Umbilical cord (tissue), 2 donors: Measurements from ENCODE around the gene KISS1. TPM values are rescaled to one million over a fixed set of nuclear protein-coding genes. Genes with fewer than 3 reads are reported as not detected.

ENCODE experiments used
- DNase-seq: peaks from one replicate; pipeline ENCODE4 v3.0.0-alpha.2; 2015; ENCODE audit warnings: low spot score
- total RNA-seq: library from RNA; depleted of rRNA; stranded (reverse); fragments of >200 nt; gene quantifications from one replicate; pipeline ENCODE4 v1.2.3, GENCODE V29; 2014; ENCODE audit warnings: low replicate concordance; ENCODE audit not compliant: insufficient read depth

Gene KISS1
- total RNA-seq, 1 donor from 2014 or later, result not detected

GRCh38 chr1:204192589-204193352 is 3.5 kb downstream of the KISS1 start:
- DNase-seq, result no peak

DNA sequence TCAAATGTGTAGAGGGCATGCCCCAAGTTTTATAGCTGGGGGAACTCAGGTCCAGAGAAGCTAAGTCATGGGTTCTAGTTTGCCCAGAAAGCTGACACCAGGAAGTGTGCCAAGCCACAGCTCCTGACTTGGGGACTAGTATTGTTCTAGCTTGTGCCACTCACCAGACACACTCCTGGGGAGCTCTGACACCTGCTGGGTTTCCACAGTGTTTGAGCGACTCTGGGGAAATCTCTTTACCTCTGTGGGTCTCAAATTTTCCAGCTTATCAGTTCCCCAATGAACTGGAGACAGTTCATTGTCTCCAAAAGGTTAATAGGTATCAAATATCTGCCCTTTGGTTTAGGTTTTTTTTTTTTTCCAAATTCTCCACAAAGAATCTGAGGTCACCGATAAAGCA is 4.2 kb downstream of the KISS1 start:
- no peak for DNase-seq

- DNase-seq, result no peak
These were observed 4.8 kb downstream of the KISS1 start for GRCh38 chr1:204191456-204191855.

DNA sequence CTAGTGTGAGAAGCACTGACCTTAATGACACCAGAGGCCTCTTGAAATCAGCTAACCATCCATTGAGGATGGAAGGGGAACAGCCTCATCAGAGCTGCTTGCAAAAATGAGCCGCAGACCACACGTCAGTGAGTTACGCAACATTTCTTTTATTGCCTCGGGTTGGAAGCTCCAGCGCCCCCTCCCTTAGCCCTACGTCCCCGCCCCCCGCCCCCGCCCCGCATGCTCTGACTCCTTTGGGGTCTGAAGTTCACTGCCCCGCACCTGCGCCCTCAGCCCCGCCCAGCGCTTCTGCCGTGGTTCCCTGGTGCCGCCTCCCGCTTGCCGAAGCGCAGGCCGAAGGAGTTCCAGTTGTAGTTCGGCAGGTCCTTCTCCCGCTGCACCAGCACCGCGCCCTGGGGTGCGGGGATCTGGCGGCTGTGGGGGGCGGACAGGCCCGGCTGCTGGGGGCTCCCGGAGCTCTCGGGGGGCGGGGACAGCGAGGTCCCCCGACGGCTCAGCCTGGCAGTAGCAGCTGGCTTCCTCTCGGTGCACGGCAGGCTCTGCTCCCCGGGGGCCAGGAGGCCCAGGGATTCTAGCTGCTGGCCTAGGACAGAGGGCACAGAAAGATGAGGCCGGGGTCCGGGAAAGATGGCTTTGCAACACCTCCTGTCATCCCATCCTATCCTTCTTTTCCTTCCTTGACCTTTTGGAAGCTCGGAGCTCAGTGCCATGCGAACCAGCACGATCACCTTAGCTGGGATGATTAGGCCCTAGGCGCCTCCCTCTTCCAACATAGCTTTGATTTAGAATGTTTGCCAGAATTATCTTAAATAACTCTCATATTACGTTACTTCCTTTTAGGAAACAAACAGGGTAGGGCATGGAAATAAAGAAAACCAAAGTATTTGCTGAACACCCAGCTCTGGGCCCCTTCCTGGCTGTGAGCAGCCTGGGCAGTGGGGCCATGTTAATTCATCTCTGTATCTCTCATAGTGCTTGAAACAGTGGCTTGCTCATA is 5.8 kb downstream of the KISS1 start:
- DNase-seq, result peak; percentile 76

DNA sequence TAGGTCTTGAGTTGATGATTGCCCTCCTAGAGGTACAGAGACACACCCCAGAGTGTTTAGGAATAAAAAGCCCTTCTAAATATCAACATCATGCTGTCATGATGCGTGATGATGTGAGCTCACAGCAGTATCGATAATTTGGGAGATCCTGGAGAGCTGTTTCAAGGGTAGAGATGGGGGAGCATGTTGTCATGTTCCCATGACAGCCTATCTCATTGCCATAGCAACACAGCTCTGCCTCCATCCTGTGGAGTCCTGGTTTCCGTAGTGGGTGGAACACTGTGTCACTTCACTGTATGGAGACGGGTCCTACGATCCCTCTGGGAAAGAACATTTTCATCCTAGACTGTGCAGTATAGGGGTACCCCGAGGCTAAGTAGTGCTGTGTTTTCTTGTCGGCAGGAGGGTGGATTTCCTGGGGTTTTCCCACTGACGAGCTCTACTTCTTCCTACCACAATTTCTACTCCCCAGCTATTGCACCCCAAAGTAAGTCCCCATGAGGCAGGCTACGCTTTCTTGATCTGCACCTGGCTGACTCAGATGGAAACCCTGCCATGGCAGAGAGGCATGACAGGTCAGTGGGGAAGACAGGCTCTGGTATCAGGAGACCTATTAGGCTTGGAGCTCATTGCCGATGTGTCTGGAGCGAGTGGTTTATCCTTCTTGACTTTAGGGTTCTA is 7.2 kb downstream of the KISS1 start:
- no peak for DNase-seq

GRCh38 chr1:204186597-204186996 is 9.7 kb downstream of the KISS1 start:
- DNase-seq, result no peak

DNA sequence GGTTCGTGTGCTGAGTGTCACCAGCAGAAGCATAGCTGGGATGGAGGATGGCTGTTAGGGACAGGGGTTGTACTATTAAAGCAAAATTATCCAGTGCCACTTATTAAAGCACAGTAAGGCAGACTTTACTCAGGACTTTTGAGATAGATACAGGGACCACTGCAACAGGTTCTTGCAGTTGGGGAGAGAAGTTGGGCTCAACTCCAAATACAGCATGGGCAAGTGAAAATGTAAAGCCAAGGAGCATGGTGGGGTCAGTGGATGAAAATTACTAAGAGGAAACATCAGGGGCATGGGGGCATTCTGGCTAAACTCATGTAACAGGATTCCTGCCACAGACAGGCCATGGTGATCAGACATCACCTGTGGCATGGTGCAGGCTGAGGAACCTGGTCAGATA is 15.2 kb downstream of the KISS1 start:
- DNase-seq, result no peak

GRCh38 chr1:204180133-204180532 is 16.2 kb downstream of the KISS1 start:
- no peak for DNase-seq

DNA sequence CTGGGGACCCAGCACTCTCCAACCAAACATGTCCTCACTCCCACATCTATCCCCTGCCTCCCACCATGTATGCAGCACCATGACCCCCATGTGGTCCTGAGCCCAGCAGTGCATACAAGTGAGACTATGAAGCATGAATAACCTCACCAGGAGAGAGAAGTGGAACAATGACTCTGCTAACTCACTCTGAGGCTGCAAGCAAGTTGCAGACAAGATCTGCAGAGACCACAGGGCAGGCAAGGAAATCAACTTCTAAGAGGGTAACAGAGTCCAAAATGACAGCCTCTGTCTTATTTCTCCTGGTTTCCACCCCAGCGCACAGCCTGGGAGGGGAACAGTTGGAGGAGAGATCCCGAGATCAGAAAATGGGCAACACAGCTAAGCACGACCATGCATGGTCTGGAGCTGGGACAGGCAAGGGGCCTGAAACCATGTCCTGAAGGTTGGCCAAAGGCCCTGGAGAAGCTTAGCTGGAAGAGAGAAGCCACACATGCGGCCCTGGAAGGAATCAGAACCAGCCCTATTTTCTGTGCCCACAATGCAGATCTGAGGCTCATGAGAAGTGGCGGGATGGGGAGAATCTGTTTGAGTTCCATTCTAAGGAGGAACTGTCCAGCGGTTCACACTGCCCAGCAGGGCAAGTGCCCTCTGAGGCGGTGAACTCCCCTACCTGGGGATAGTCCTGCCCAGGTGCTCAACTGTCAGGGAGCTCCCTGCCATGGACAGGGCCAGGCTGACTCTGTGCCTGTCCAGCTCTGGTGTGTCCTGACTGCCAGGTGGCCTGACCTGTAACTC is 17.6 kb downstream of the KISS1 start:
- DNase-seq, result no peak

DNA sequence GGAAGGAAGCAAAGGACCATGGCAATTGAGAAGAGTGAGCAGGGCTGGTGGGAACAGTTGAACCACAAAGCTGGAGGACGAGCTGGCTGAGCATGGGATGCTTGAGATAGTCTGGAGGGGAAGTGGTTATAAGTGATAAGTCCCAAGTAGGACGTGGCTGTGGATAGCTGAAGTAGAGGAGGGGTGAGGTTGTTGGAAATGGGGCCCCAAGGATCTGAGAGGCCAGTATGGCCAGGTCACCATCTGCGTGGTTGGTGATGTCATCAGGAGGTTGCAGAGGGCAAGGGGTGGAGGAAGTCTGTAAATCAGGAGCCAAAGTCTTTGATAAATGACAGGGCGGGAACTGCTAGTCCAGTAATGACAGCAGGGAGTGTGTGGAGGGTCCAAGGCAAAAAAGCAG is 19.2 kb downstream of the KISS1 start:
- no peak for DNase-seq

DNA sequence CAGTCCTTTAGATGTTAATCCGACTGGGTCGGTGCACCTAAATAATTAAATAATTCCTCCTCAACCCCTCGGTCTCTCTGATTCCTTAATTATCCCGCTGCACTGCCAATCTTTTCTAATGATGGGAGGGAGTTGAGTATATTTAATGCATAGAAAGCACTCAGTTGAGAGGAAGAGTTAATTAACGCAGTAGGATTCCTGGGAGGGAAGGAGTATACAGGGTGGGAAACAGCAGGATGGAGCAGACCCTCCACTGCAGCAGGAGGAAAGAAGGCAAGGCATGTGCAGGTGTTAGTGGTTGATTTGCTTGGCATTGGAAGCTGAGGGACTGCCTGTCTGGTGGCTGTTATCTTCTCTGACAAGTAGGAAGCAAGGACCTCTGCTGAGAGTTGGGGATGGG is 20.2 kb downstream of the KISS1 start:
- no peak for DNase-seq

- DNase-seq, result no peak
These were observed 21.3 kb downstream of the KISS1 start for GRCh38 chr1:204174958-204175357.

GRCh38 chr1:204172404-204173029 is 23.8 kb downstream of the KISS1 start:
- peak; percentile 65 for DNase-seq

DNA sequence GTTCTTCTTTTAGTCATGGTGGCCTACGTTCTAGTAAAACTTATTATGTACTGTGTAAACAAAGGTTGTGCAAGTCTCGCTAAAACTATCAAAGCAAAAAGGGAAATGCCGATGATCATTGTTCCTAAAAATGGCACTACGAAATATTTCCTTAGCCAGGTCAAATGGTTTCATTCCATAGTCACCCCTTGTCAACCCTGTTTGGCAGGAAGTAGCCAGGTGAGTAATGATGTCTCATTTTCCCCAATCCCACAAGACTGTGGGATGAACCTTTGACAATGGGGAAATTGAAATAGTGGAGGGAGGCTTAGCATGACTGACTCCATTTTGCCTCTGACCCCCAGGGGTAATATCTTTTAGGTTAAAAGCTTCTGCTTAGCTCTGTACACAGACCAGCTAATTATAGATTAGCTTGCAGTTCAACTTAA is 24.5 kb downstream of the KISS1 start:
- DNase-seq, result no peak

- no peak for DNase-seq
These were observed 25.7 kb downstream of the KISS1 start for GRCh38 chr1:204170494-204171155.

GRCh38 chr1:204169858-204170257 is 26.4 kb downstream of the KISS1 start:
- DNase-seq, result no peak

DNA sequence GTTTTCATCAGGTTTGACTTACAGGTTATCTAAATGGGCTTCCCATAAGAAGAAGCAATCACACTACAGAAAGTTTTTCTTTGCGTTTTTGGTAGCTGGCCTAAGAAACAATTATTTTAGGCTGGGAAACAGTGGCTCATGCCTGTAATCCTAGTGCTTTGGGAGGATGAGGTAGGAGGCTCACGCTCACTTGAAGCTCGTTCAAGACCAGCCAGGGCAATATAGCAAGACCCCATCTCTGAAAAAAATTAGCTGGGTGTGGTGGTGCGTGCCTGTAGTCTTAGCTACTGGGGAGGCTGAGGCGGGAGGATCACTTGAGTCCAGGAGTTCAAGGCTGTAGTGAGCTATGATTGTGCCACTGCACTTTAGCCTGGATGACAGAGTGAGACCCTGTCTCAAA is 28.6 kb downstream of the KISS1 start:
- DNase-seq, result no peak

DNA sequence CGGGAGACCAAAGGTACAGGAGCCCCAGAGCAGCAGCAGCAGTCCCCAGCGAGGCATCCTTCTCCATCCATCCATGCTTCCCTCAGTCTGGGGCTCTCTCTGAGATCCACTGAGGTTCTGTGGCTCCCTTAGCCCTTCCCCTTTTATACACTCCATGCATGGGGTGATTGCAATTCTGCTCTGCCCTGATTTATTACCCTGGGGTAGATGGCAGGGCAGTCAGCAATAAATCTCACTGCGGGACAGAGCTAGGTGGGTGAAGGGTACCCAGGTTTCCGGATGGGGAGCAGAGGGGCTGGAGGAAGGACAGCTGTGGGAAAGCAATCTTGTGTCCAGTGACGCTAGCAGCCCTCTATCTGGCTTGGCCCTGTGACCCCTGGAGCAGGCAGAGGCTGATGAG is 30.1 kb downstream of the KISS1 start, which contains the start of gene REN:
REN (minus strand) TSS at position 119 of the 400 bp plus-strand sequence; CDS start at position 75, 44 bp downstream.
- DNase-seq, result no peak

GRCh38 chr1:204162494-204163074 is 33.7 kb downstream of the KISS1 start:
- peak; percentile 77 for DNase-seq
